HG02588 (cell line): ENCODE data around the gene FARP2.
"Not testable (repeated sequence)": the region's sequence is repeated elsewhere in the genome, so short reads cannot be mapped to it uniquely, and the experiment has no call there.

Source experiments
- ATAC-seq: cut with Tn5 transposase; IDR thresholded peaks from one replicate; pipeline ENCODE4 v1.9.1; 2021; ENCODE audit warnings: mild to moderate bottlenecking, moderate library complexity; ENCODE audit not compliant: unreplicated experiment

FARP2 gene, protein sequence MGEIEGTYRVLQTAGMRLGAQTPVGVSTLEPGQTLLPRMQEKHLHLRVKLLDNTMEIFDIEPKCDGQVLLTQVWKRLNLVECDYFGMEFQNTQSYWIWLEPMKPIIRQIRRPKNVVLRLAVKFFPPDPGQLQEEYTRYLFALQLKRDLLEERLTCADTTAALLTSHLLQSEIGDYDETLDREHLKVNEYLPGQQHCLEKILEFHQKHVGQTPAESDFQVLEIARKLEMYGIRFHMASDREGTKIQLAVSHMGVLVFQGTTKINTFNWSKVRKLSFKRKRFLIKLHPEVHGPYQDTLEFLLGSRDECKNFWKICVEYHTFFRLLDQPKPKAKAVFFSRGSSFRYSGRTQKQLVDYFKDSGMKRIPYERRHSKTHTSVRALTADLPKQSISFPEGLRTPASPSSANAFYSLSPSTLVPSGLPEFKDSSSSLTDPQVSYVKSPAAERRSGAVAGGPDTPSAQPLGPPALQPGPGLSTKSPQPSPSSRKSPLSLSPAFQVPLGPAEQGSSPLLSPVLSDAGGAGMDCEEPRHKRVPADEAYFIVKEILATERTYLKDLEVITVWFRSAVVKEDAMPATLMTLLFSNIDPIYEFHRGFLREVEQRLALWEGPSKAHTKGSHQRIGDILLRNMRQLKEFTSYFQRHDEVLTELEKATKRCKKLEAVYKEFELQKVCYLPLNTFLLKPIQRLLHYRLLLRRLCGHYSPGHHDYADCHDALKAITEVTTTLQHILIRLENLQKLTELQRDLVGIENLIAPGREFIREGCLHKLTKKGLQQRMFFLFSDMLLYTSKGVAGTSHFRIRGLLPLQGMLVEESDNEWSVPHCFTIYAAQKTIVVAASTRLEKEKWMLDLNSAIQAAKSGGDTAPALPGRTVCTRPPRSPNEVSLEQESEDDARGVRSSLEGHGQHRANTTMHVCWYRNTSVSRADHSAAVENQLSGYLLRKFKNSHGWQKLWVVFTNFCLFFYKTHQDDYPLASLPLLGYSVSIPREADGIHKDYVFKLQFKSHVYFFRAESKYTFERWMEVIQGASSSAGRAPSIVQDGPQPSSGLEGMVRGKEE

GRCh38 chr2:241355983-241356870 lies at the start of gene FARP2:
Gene FARP2 (plus strand): TSS chr2:241356285. CDS start chr2:241373108, 16,823 bp downstream.
- ATAC-seq, result peak; percentile 86

DNA sequence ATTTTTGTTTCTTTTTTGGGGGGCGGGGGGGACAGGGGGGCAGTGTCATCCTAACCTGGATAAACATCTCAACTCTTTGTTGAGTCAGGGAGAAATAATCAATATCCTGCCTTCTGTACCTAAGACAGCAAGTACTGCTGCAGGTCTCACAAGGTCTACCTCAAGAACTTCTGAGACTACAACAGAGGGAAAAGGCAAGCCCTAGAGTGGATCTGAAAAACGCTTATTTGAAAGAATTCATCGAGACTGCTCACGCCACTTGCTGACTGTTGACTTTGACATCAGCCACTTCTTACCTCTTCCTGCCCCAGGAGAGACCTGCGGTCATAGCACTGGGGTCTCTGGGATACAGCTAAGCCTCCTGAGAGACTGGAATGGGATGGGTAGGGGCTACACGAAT lies 49.0 kb upstream of the FARP2 start:
- no peak for ATAC-seq

DNA sequence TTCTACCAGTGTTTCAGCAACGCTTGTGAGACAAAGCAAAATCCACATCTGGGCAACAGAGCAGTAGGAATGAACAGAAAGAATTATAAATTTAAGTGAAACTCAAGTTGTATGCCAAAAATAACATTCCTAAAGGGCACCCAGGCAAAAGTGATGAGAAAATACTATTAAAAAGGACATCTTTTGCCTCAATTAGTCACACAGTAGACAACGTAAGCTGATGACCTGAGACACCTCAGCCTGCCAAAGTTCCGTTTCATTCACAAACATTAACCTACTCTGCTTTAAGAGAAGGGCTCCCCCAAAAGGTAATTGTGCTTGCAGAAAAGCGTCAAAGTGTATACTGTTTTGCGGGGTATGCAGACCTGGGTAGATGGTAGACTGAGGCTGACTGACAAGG lies 47.8 kb upstream of the FARP2 start:
- no peak for ATAC-seq

DNA sequence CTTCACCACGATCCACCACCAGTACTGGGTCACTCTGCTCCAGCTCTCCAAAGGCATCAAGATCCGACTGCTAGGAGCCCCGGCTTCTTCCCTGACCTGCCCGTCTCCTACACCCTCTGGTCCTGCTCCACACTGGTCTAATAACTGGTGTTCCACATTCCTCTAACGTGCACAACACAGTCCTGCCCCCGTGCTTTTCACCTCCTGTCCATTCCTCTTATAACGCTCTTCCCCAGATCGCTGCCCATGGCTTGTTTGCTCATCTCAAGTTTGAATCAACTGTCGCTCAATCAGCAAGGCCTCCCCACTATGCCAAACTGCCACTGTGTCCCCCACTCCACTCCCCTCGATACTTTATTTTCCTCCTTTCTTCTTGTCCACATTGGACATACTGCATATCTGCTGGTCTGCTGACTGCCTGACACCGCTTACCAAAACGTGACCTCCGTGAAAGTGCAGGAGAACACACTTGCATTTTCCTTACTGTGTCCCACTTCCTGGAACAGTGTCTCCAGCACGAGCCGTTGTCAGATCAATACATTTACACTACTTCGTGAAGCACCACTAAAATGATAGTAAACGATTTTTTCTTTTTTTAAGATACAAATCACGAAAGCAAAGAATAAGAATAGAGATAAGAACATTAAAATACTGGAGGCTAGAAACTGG lies 47.1 kb upstream of the FARP2 start:
- ATAC-seq, result no peak

- peak; percentile 40 for ATAC-seq
These were observed 46.4 kb upstream of the FARP2 start for GRCh38 chr2:241309684-241310117.

- no peak for ATAC-seq
These were observed 45.0 kb upstream of the FARP2 start for GRCh38 chr2:241310917-241311566.

DNA sequence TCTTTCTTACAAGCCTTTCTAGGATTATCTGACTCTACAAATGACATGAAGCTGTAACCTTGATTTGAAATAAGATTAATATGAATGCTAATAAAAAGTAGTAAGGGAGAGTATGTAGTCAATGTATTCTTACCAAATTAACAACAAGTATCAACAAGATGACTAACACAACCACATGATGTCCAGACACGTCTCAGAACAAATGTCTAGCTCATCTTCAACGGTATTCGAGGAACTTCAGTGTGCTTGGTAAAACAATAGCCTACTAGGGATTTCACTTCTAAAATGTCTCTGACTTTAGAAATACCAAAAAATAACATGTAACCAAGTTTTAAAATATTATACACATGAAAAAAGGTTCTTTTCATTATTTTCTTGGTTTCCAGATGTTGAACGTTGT lies 44.0 kb upstream of the FARP2 start:
- no peak for ATAC-seq

DNA sequence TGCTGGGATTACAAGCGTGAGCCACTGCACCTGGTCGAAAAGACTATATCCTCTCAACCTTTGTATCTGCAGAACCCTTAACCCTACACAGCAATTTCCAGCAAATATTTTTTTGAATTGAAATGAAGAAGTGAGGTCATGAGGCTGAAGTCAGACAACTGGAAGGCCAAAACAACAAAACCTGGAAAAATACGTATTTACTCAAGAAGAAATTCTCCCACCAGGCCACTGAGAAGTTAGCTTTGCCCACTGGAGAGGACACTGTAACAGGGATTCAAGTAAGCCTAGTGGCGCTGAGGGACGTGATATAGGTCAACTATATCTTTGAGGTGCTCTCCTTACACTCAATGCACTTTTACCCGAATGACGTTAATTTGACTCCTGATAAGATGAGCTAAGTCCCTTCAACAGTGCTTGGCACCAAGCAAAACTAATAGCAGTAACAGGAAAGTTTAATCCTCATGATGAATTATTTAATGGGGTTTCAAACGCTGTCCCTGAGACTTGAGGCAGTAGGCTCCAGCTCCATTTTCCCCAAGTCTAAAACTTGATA lies 42.5 kb upstream of the FARP2 start:
- ATAC-seq, result no peak

DNA sequence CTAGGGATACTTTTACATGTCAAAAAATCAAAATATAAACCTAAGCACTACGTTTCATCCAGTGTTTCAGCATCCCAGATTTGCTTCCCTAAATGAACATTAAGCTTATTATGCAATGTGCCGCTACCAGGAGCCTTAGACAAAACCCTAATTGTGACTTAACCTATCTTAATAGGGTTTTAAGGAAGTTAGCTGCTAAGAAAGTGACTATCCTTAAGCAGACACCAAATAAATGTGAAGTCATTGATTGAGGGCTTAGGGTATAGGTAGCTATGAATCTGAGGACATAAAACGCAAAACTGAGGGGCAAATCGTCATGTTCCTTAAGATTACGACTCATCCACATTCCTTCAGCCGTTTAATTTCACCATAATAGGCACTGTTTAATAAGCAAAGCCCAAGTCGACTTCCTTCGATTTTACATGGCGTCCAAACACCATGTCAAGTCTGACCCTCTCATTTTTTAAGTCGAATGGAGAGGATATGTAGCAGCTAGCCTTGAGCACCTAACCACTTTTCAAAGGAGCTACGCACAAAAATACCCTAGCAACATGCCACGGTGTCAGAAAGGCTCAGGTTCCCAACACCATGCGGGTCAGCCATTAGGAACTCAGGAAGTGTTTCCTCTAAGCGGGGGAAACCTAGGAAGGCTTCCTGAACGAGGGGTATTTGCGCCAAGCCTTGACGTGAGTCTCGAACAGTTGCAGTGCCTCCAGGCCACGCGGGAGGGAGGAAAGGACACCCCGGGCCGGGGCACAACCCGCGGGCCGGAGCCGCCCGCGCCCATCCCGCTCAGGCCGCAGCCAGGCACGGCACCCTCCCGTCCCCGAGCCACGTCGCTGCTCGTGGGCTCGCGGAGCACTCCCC lies 41.6 kb upstream of the FARP2 start:
- ATAC-seq, result no peak

- peak; percentile 66 for ATAC-seq
These were observed 40.8 kb upstream of the FARP2 start, which contains the start of gene HDLBP for GRCh38 chr2:241315093-241315878. Gene HDLBP (minus strand): TSS chr2:241315672. CDS start chr2:241266869, 48,803 bp downstream.

DNA sequence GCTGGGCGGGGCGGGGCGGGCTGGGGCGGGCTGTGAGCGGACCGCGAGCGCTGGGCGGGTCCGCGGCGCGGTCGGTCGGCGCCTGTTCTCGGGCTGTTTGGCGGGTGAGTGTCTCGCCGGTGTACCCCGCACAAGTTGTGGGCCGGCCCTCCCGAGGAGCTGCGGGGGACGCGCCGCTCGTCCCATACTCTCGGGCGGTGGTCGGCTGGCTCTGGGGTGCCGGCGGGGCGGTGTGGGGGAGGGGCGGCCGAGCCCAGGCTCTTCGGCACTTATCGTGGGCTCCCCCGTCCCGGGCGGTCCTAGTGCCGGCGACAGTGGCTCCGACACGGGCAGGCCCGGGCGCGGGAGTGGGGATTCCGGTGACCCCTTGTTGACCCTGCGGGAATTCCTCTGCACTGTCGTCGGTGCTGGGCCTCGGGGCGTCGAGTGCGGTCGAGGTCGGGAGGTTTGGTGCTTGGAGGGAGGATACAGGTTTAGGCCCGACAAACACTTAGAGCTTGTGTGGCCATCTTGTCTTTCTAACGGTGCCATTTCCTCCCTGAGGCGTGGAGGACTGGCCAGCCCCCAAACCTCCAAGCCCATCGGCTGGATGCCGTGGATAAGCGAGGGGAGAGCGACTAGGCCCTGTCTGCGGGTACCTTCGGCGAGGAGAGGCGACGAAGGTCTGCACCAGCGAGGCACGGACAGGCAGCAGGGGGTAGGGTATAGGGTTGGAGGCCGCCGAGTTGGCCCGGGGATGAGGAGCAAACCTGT lies 40.0 kb upstream of the FARP2 start, which contains the start of gene SEPTIN2:
Gene SEPTIN2 (plus strand): TSS at position 47 of the 753 bp plus-strand sequence. CDS start 8,308 bp downstream, outside the sequence.
- ATAC-seq, result peak; percentile 37

DNA sequence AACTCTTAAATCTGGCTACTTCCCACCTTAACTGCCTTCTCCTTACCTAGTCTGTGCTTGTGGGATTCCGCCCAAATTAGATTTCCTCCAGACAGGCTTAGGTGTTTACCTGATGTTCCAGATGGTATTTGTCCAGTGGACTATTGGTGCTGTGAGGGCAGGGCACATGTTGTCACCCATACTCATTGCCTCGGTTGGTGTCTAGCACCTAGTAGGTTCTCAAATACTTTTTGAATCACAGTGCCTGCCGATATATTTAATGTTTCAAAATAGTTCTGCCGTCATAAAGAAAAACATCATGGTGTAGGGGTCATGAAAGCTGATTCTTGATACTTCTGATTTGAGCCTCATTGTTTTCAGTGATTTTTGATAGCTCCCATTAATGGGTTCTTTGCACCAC lies 39.3 kb upstream of the FARP2 start:
- no peak for ATAC-seq

GRCh38 chr2:241317391-241317790 lies 38.7 kb upstream of the FARP2 start:
- no peak for ATAC-seq

GRCh38 chr2:241318830-241319229 lies 37.3 kb upstream of the FARP2 start:
- not testable (repeated sequence) for ATAC-seq

GRCh38 chr2:241320394-241320793 lies 35.7 kb upstream of the FARP2 start:
- no peak for ATAC-seq

GRCh38 chr2:241321033-241321432 lies 35.1 kb upstream of the FARP2 start:
- ATAC-seq, result no peak
